Jurkat, Clone E6-1 (cell line): ENCODE measurements around the gene TLE3.

Source experiments
- DNase-seq: peaks from one replicate; pipeline ENCODE4 v3.0.0-alpha.2; 2011; ENCODE audit warnings: low read depth, low spot score
- H3K4me3 ChIP-seq: 2 replicates; pipeline ENCODE4 v1.5.1; 2011; ENCODE audit warnings: mild to moderate bottlenecking, low read length, control low read depth, moderate library complexity

The TLE3 gene

GRCh38 chr15:70090436-70091296, 7.1 kb downstream of the TLE3 start:
- DNase-seq: no peak
- no peak overlapping the region for H3K4me3 ChIP-seq

- no peak overlapping the region for H3K4me3 ChIP-seq
- no peak for DNase-seq
These were observed 8.1 kb downstream of the TLE3 start for GRCh38 chr15:70089692-70089971.

- no peak overlapping the region for H3K4me3 ChIP-seq
- no peak for DNase-seq
These were observed 8.6 kb downstream of the TLE3 start for GRCh38 chr15:70088887-70089691.

GRCh38 chr15:70088455-70088854, 9.3 kb downstream of the TLE3 start:
- no peak for DNase-seq
- H3K4me3 ChIP-seq: no peak overlapping the region

- no peak for DNase-seq
- H3K4me3 ChIP-seq: no peak overlapping the region
These were observed 9.9 kb downstream of the TLE3 start for GRCh38 chr15:70087708-70088352.

- H3K4me3 ChIP-seq: no peak overlapping the region
- DNase-seq: no peak
These were observed 11.1 kb downstream of the TLE3 start for GRCh38 chr15:70086636-70087035.

- no peak for DNase-seq
These were observed 13.3 kb downstream of the TLE3 start for GRCh38 chr15:70084461-70084860.

GRCh38 chr15:70083946-70084345, 13.8 kb downstream of the TLE3 start:
- DNase-seq: no peak
- no peak overlapping the region for H3K4me3 ChIP-seq

More at GRCh38 chr15:70084461-70084860, 13.3 kb downstream of the TLE3 start:
- H3K4me3 ChIP-seq: no peak overlapping the region

GRCh38 chr15:70083418-70083817, 14.3 kb downstream of the TLE3 start:
- DNase-seq: no peak
- no peak overlapping the region for H3K4me3 ChIP-seq

GRCh38 chr15:70082281-70082900, 15.3 kb downstream of the TLE3 start:
- H3K4me3 ChIP-seq: no peak overlapping the region
- no peak for DNase-seq

GRCh38 chr15:70081612-70082011, 16.1 kb downstream of the TLE3 start:
- H3K4me3 ChIP-seq: no peak overlapping the region
- no peak for DNase-seq

- no peak overlapping the region for H3K4me3 ChIP-seq
- DNase-seq: no peak
These were observed 17.4 kb downstream of the TLE3 start for GRCh38 chr15:70080347-70080746.

- no peak for DNase-seq
- H3K4me3 ChIP-seq: no peak overlapping the region
These were observed 17.8 kb downstream of the TLE3 start for GRCh38 chr15:70079888-70080287.

- no peak overlapping the region for H3K4me3 ChIP-seq
- DNase-seq: no peak
These were observed 18.9 kb downstream of the TLE3 start for GRCh38 chr15:70078578-70079417.

- H3K4me3 ChIP-seq: no peak overlapping the region
- DNase-seq: no peak
These were observed 20.2 kb downstream of the TLE3 start for GRCh38 chr15:70077188-70078147.

- H3K4me3 ChIP-seq: no peak overlapping the region
- no peak for DNase-seq
These were observed 23.3 kb downstream of the TLE3 start for GRCh38 chr15:70074380-70074779.

- no peak for DNase-seq
- H3K4me3 ChIP-seq: no peak overlapping the region
These were observed 25.2 kb downstream of the TLE3 start for GRCh38 chr15:70072479-70072878.

GRCh38 chr15:70071799-70072198, 25.9 kb downstream of the TLE3 start:
- DNase-seq: no peak
- no peak overlapping the region for H3K4me3 ChIP-seq
